ENCODE data around the gene ELMOD1.

The ELMOD1 gene

GRCh38 chr11:107550304-107550703 is 40.6 kb upstream of the ELMOD1 start:
- TF ChIP-seq EGR1 (IDR thresholded peaks at IDR 0.05) (no peak), TAF1 (IDR thresholded peaks at IDR 0.05; ENCODE audit: low read depth) (no peak), TEAD4 (IDR thresholded peaks at IDR 0.05) (no peak), USF1 (IDR thresholded peaks at IDR 0.05) (no peak), CEBPB (IDR thresholded peaks at IDR 0.05) (no peak), YY1 (IDR thresholded peaks at IDR 0.05; ENCODE audit: low read depth) (no peak), CREB1 (IDR thresholded peaks at IDR 0.05; ENCODE audit: low read depth) (no peak), MAX (IDR thresholded peaks at IDR 0.05) (no peak), FOXM1 (IDR thresholded peaks at IDR 0.05; ENCODE audit: borderline replicate concordance, low read depth) (no peak), EP300 (IDR thresholded peaks at IDR 0.05; ENCODE audit: borderline replicate concordance) (no peak), NFIC (IDR thresholded peaks at IDR 0.05) (no peak), RAD21 (IDR thresholded peaks at IDR 0.05; ENCODE audit: low read depth) (no peak), TCF12 (IDR thresholded peaks at IDR 0.05; ENCODE audit: low read depth) (no peak), REST (IDR thresholded peaks at IDR 0.05; ENCODE audit: low read depth) (no peak), ZBTB7A (IDR thresholded peaks at IDR 0.05; ENCODE audit: low read depth) (no peak)

- TF ChIP-seq TAF1 (IDR thresholded peaks at IDR 0.05; ENCODE audit: low read depth), result no peak
- no peak for TF ChIP-seq TEAD4 (IDR thresholded peaks at IDR 0.05)
- no peak for TF ChIP-seq FOXM1 (IDR thresholded peaks at IDR 0.05; ENCODE audit: borderline replicate concordance, low read depth)
- no peak for TF ChIP-seq RAD21 (IDR thresholded peaks at IDR 0.05; ENCODE audit: low read depth)
- no peak for TF ChIP-seq MAX (IDR thresholded peaks at IDR 0.05)
- no peak for TF ChIP-seq EP300 (IDR thresholded peaks at IDR 0.05; ENCODE audit: borderline replicate concordance)
- no peak for TF ChIP-seq CEBPB (IDR thresholded peaks at IDR 0.05)
- no peak for TF ChIP-seq NFIC (IDR thresholded peaks at IDR 0.05)
- TF ChIP-seq CREB1 (IDR thresholded peaks at IDR 0.05; ENCODE audit: low read depth), result no peak
- TF ChIP-seq YY1 (IDR thresholded peaks at IDR 0.05; ENCODE audit: low read depth), result no peak
- no peak for TF ChIP-seq USF1 (IDR thresholded peaks at IDR 0.05)
- TF ChIP-seq ZBTB7A (IDR thresholded peaks at IDR 0.05; ENCODE audit: low read depth), result no peak
- no peak for TF ChIP-seq TCF12 (IDR thresholded peaks at IDR 0.05; ENCODE audit: low read depth)
- TF ChIP-seq EGR1 (IDR thresholded peaks at IDR 0.05), result no peak
- TF ChIP-seq REST (IDR thresholded peaks at IDR 0.05; ENCODE audit: low read depth), result no peak
Observed at GRCh38 chr11:107561688-107562087, 29.3 kb upstream of the ELMOD1 start.

- TF ChIP-seq MAX (IDR thresholded peaks at IDR 0.05) (no peak), TCF12 (IDR thresholded peaks at IDR 0.05; ENCODE audit: low read depth) (no peak), YY1 (IDR thresholded peaks at IDR 0.05; ENCODE audit: low read depth) (no peak), REST (IDR thresholded peaks at IDR 0.05; ENCODE audit: low read depth) (no peak), NFIC (IDR thresholded peaks at IDR 0.05) (no peak), TAF1 (IDR thresholded peaks at IDR 0.05; ENCODE audit: low read depth) (no peak), TEAD4 (IDR thresholded peaks at IDR 0.05) (no peak), CEBPB (IDR thresholded peaks at IDR 0.05) (no peak), EP300 (IDR thresholded peaks at IDR 0.05; ENCODE audit: borderline replicate concordance) (no peak), ZBTB7A (IDR thresholded peaks at IDR 0.05; ENCODE audit: low read depth) (no peak), USF1 (IDR thresholded peaks at IDR 0.05) (no peak)
Observed at GRCh38 chr11:107562647-107563208, 28.2 kb upstream of the ELMOD1 start.
